Thyroid gland (tissue), 4 donors: ENCODE data around the gene NSMCE1. TPM values are rescaled to one million over a fixed set of nuclear protein-coding genes. Genes with fewer than 3 reads are reported as not detected.

ENCODE experiments used
- DNase-seq, 2 donors: peaks; one replicate each; pipeline ENCODE4 v3.0.0-alpha.2; 2019
- H3K27ac ChIP-seq, 3 donors: fragments of 200-600 bp; sonication (generic); 1 replicate in 2 of 3; 2 replicates in 1 of 3; pipeline ENCODE4 v1.5.1; 2016 to 2019; ENCODE audit warnings: mild to moderate bottlenecking in 1 of 3, moderate library complexity in 1 of 3
- H3K27me3 ChIP-seq: fragments of 200-600 bp; sonication (generic); one replicate; pipeline ENCODE4 v1.5.1; 2019
- H3K36me3 ChIP-seq, 2 donors: fragments of 200-600 bp; sonication (generic); one replicate each; pipeline ENCODE4 v1.5.1; 2016 to 2019
- H3K4me1 ChIP-seq, 2 donors: fragments of 200-600 bp; sonication (generic); one replicate each; pipeline ENCODE4 v1.5.1; 2017 to 2019
- H3K4me3 ChIP-seq, 3 donors: fragments of 200-600 bp; sonication (generic); replicated peaks in 1 of 3; 1 replicate in 2 of 3; 2 replicates in 1 of 3; pipeline ENCODE4 v1.5.1; 2016; ENCODE audit warnings: mild to moderate bottlenecking in 1 of 3
- H3K9me3 ChIP-seq: fragments of 200-600 bp; sonication (generic); one replicate; pipeline ENCODE4 v1.5.1; 2017
- CTCF ChIP-seq, 6 experiments: fragments of 200-600 bp in 3 of 6; fragments of 450-650 bp in 3 of 6; sonication (generic) in 3 of 6; IDR thresholded peaks; one replicate each; pipeline ENCODE4 v1.5.1; 2016 to 2019; ENCODE audit warnings: antibody characterized with exemption in 6 of 6, mild to moderate bottlenecking in 2 of 6, inconsistent platforms in 1 of 6, moderate library complexity in 1 of 6
- POLR2A ChIP-seq, 2 donors: fragments of 450-650 bp; IDR thresholded peaks; one replicate each; pipeline ENCODE4 v1.6.1; 2017; ENCODE audit warnings: antibody characterized with exemption in 2 of 2, mild to moderate bottlenecking in 2 of 2, moderate library complexity in 1 of 2
- WGBS, 2 donors: methylation state at CpG; one replicate each; pipeline ENCODE4 v1.1.5; 2017; 5-methylcytosine and 5-hydroxymethylcytosine counted together
- intact Hi-C: fragments of 100-400 bp; cut with DNase I; formaldehyde crosslinking; loops from one replicate; pipeline ENCODE4 v1.15.1; 2023
- total RNA-seq, 4 donors: library from RNA; depleted of rRNA; stranded (reverse); fragments of >200 nt; gene quantifications; one replicate each; pipeline ENCODE4 v1.2.3, GENCODE V29; 2016

Gene NSMCE1
- total RNA-seq, 4 donors from 2014 or later, result 40.5 to 52.6 (median 48.8) TPM

GRCh38 chr16:27224271-27224737 lies 44.3 kb downstream of the NSMCE1 start:
- DNase-seq, result no peak
- H3K4me1 ChIP-seq, result peaks cover 0 to 9% of the 10 kb centered on the region in 2 donors
- no peaks in the 10 kb centered on the region for H3K9me3 ChIP-seq
- intact Hi-C loops, result no loop called here
- H3K27ac ChIP-seq, result no peak overlapping the region
- H3K36me3 ChIP-seq, result peaks cover 8 to 9% of the 10 kb centered on the region in 2 donors
- WGBS, 2 donors, result 92 to 94% methylated on average over 12 to 14 of the region's 14 CpGs
- H3K27me3 ChIP-seq, result no peaks in the 10 kb centered on the region
- TF ChIP-seq POLR2A (IDR thresholded peaks at IDR 0.05) (no peak), CTCF (IDR thresholded peaks at IDR 0.05) (no peak)
- H3K4me3 ChIP-seq, result no peak overlapping the region

GRCh38 chr16:27223701-27224100 lies 44.9 kb downstream of the NSMCE1 start:
- peaks cover 0 to 9% of the 10 kb centered on the region in 2 donors for H3K4me1 ChIP-seq
- 89 to 94% methylated on average over 4 to 6 of the region's 6 CpGs for WGBS, 2 donors
- H3K4me3 ChIP-seq, result no peak overlapping the region
- H3K27me3 ChIP-seq, result no peaks in the 10 kb centered on the region
- peaks cover 8 to 14% of the 10 kb centered on the region in 2 donors for H3K36me3 ChIP-seq
- intact Hi-C loops, result no loop called here
- H3K9me3 ChIP-seq, result no peaks in the 10 kb centered on the region
- DNase-seq, result no peak
- no peak for TF ChIP-seq CTCF (IDR thresholded peaks at IDR 0.05)
- TF ChIP-seq POLR2A (IDR thresholded peaks at IDR 0.05), result no peak
- no peak overlapping the region for H3K27ac ChIP-seq

GRCh38 chr16:27223226-27223610 lies 45.4 kb downstream of the NSMCE1 start:
- H3K4me1 ChIP-seq, result peaks cover 0 to 9% of the 10 kb centered on the region in 2 donors
- DNase-seq, result no peak
- peaks cover 8 to 14% of the 10 kb centered on the region in 2 donors for H3K36me3 ChIP-seq
- no peak for TF ChIP-seq CTCF (IDR thresholded peaks at IDR 0.05)
- no peak for TF ChIP-seq POLR2A (IDR thresholded peaks at IDR 0.05)
- H3K9me3 ChIP-seq, result no peaks in the 10 kb centered on the region
- 92 to 94% methylated on average over 5 to 8 of the region's 8 CpGs for WGBS, 2 donors
- H3K4me3 ChIP-seq, result no peak overlapping the region
- H3K27me3 ChIP-seq, result no peaks in the 10 kb centered on the region
- H3K27ac ChIP-seq, result no peak overlapping the region
- intact Hi-C loops, result no loop called here

DNA sequence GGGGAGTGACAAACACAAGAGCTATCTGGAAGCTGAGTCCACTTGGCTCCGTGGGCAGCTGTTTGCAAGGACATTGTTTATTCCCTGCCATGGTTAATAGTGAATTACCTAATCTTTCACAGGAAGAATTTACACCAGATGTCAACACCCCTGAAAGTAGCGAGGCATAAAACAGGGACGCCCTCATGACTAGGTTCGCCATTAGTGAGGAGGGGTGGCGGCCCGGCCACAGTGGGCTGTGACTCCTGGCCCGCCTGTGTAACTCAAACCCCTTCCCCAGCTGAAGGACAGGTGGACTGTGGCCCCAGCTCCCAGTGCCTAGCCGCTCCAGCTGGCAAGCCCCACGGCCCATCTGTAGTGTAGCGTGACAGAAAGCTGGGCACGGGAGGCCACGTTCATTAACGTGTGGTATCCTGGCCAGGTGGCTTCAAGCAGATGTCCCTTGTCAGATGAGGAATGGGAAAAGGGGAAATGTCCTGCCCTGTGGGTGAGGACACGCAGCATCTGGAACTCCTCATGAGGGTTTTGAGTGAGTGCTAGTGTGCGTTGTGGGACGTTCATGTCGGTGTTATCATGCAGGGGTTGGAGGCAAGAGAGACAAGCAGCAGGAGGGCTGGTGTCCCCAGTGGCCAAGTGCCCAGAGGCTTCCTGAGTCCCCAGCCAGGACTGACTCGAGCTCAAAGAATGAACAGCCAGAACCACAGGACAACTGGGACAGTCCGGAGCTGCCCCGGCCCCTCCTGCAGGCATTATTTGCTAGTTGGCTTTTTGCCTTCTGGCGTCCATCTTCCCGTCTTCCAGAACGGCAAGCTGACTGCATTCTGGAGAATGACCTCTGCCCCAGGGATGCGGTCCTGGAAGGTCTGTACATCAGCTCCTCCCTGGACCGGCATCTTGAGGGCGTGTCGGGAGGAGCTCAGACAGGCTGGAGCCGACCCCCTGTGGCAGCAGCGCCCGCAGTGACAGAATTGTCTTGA lies 46.0 kb downstream of the NSMCE1 start:
- no peak for DNase-seq
- WGBS, 2 donors, result 60 to 78% methylated on average over 28 to 30 of the region's 30 CpGs
- Histone ChIP-seq H3K9me3 (no peaks in the 10 kb centered on the region), H3K36me3 (peaks cover 8 to 14% of the 10 kb centered on the region in 2 donors), H3K27ac (no peak overlapping the region), H3K4me1 (peaks cover 0 to 9% of the 10 kb centered on the region in 2 donors), H3K27me3 (no peaks in the 10 kb centered on the region), H3K4me3 (no peak overlapping the region)
- intact Hi-C loops, result no loop called here
- TF ChIP-seq CTCF (IDR thresholded peaks at IDR 0.05) (no peak), POLR2A (IDR thresholded peaks at IDR 0.05) (no peak)
